NAMALWA (cell line): ENCODE data around the gene DESI2.

Experiments used
- DNase-seq: peaks from one replicate; pipeline ENCODE4 v3.0.0-alpha.2; 2015; ENCODE audit warnings: low spot score

The DESI2 gene

GRCh38 chr1:244755673-244756072 is 102.7 kb downstream of the DESI2 start:
- DNase-seq, result no peak

- DNase-seq, result no peak
Observed at GRCh38 chr1:244757091-244757939, 104.4 kb downstream of the DESI2 start.
